GM12878 (cell line): ENCODE measurements around the gene ZBED4. TPM values are rescaled to one million over a fixed set of nuclear protein-coding genes. Genes with fewer than 3 reads are reported as not detected.

Source experiments
- ATAC-seq: fragments of 200-7000 bp; cut with Tn5 transposase; 3 replicates; pipeline ENCODE4 v1.9.1; 2020; ENCODE audit warnings: mild to moderate bottlenecking, moderate library complexity
- BruUV-seq: library from RNA; stranded (reverse); fragments of 400-500 nt; replicated peaks from 2 replicates; lab custom pipeline; 2021; lab: Mats Ljungman, UMichigan
- CTCF ChIA-PET: fragments of 300-600 bp; sonication (Branson Sonifier 250); formaldehyde crosslinking; extraction: SDS; loops from one replicate; lab custom pipeline; 2021; ENCODE audit warnings: inconsistent platforms; lab: Yijun Ruan, JAX
- POLR2A ChIA-PET: fragments of 350-600 bp; formaldehyde crosslinking; extraction: SDS; loops from one replicate; lab custom pipeline; 2021; ENCODE audit warnings: inconsistent platforms; lab: Charles Lee
- RAD21 ChIA-PET: fragments of 300-600 bp; sonication (Branson Sonifier 250); formaldehyde crosslinking; loops from one replicate; lab custom pipeline; 2023; ENCODE audit warnings: antibody characterized with exemption; ENCODE audit not compliant: unreplicated experiment; lab: Charles Lee
- SMC1A ChIA-PET: fragments of 300-600 bp; sonication (Branson Sonifier 250); formaldehyde crosslinking; loops from one replicate; lab custom pipeline; 2023; ENCODE audit not compliant: unreplicated experiment, uncharacterized antibody; lab: Charles Lee
- DNase-seq: peaks from one replicate; pipeline ENCODE4 v3.0.0-alpha.2; 2011; ENCODE audit warnings: low read depth, low spot score
- FAIRE-seq: peaks from 3 replicates; lab custom pipeline; 2011; peaks lifted over from hg19 to GRCh38; lab: Jason Lieb, UNC
- H2AFZ ChIP-seq: 2 replicates; pipeline ENCODE4 v1.6.0; 2011; ENCODE audit warnings: low read depth, low read length, control low read depth; ENCODE audit not compliant: control insufficient read depth
- H3K27ac ChIP-seq: 2 replicates; pipeline ENCODE4 v1.5.1; 2011; ENCODE audit warnings: control low read depth; ENCODE audit not compliant: control insufficient read depth, insufficient read depth
- H3K27me3 ChIP-seq, 2 experiments: replicated peaks in 1 of 2; 2 replicates each; pipeline versions ENCODE4 v1.6.0 to v1.6.1; 2011; ENCODE audit warnings: low read length in 1 of 2; ENCODE audit not compliant: control insufficient read depth in 2 of 2, insufficient read depth in 2 of 2
- H3K36me3 ChIP-seq, 2 experiments: 2 replicates each; pipeline ENCODE4 v1.5.1; 2011; ENCODE audit warnings: low read length in 1 of 2; ENCODE audit not compliant: control insufficient read depth in 2 of 2, insufficient read depth in 2 of 2
- H3K4me1 ChIP-seq: 2 replicates; pipeline ENCODE4 v1.6.1; 2011; ENCODE audit warnings: mild to moderate bottlenecking, low read length, moderate library complexity, mixed read lengths; ENCODE audit not compliant: control insufficient read depth, insufficient read depth
- H3K4me2 ChIP-seq: 2 replicates; pipeline ENCODE4 v1.6.0; 2011; ENCODE audit warnings: control low read depth; ENCODE audit not compliant: control insufficient read depth, insufficient read depth
- H3K4me3 ChIP-seq: fragments of 200-600 bp; sonication (generic); 2 replicates; pipeline ENCODE4 v1.5.1; 2016
- H3K79me2 ChIP-seq: 2 replicates; pipeline ENCODE4 v1.6.0; 2011; ENCODE audit warnings: low read length; ENCODE audit not compliant: control insufficient read depth, insufficient read depth
- H3K9ac ChIP-seq: 2 replicates; pipeline ENCODE4 v1.8.0; 2011; ENCODE audit warnings: low read length, control low read depth, mixed read lengths; ENCODE audit not compliant: control insufficient read depth, insufficient read depth
- H3K9me3 ChIP-seq: replicated peaks from 3 replicates; pipeline ENCODE4 v1.5.1; 2011; ENCODE audit warnings: mild to moderate bottlenecking, low read length; ENCODE audit not compliant: control insufficient read depth, insufficient read depth
- H4K20me1 ChIP-seq: 2 replicates; pipeline ENCODE4 v1.6.0; 2011; ENCODE audit not compliant: control insufficient read depth, insufficient read depth
- EGR1 ChIP-seq, 2 experiments: IDR thresholded peaks; 1 replicate in 1 of 2; 2 replicates in 1 of 2; pipeline ENCODE4 v1.6.1; 2011 to 2012; ENCODE audit warnings: low read depth in 2 of 2, low read length in 2 of 2, borderline replicate concordance in 1 of 2, mild to moderate bottlenecking in 1 of 2, moderate library complexity in 1 of 2
- POLR2A ChIP-seq: IDR thresholded peaks from 2 replicates; pipeline ENCODE4 v1.6.1; 2011; ENCODE audit warnings: low read depth, mild to moderate bottlenecking, low read length
- RFX5 ChIP-seq: IDR thresholded peaks from 2 replicates; pipeline ENCODE4 v1.6.1; 2011; ENCODE audit warnings: low read depth, low read length, improper control_type of control experiment
- SP1 ChIP-seq: IDR thresholded peaks from one replicate; pipeline ENCODE4 v1.6.1; 2011; ENCODE audit warnings: low read depth, low read length
- SREBF1 ChIP-seq: IDR thresholded peaks from 2 replicates; pipeline ENCODE4 v1.6.1; 2012; ENCODE audit warnings: mild to moderate bottlenecking, low read length
- STAT1 ChIP-seq: fragments of 450-650 bp; conservative IDR thresholded peaks from 2 replicates; pipeline ENCODE4 v1.6.1; 2014; ENCODE audit warnings: antibody characterized with exemption, mild to moderate bottlenecking
- SUZ12 ChIP-seq: fragments of 200-600 bp; sonication (generic); IDR thresholded peaks from one replicate; pipeline ENCODE4 v1.6.1; 2018; ENCODE audit warnings: antibody characterized with exemption, mild to moderate bottlenecking; ENCODE audit not compliant: unreplicated experiment
- YY1 ChIP-seq: IDR thresholded peaks from 2 replicates; pipeline ENCODE4 v1.6.1; 2011; ENCODE audit warnings: low read depth, mild to moderate bottlenecking, low read length
- ZNF217 ChIP-seq: fragments of 450-650 bp; IDR thresholded peaks from 2 replicates; pipeline ENCODE4 v1.6.1; 2017; ENCODE audit warnings: antibody characterized with exemption, mild to moderate bottlenecking
- ZNF274 ChIP-seq: IDR thresholded peaks from one replicate; pipeline ENCODE4 v1.8.0; 2011; ENCODE audit not compliant: insufficient read length, insufficient read depth
- ZZZ3 ChIP-seq: IDR thresholded peaks from 2 replicates; pipeline ENCODE4 v1.6.1; 2011; ENCODE audit warnings: low read depth; ENCODE audit not compliant: control insufficient read depth, insufficient read length
- WGBS: methylation state at CpG from one replicate; pipeline ENCODE4 v1.1.6; 2016; ENCODE audit warnings: low lambda C conversion rate; ENCODE audit not compliant: insufficient replicate concordance, insufficient coverage; ENCODE audit errors: missing lambda C conversion rate; 5-methylcytosine and 5-hydroxymethylcytosine counted together
- in situ Hi-C: fragments of 300-500 bp; cut with MboI; formaldehyde crosslinking; loops from 9 replicates; pipeline ENCODE4 v1.14.3; 2018; ENCODE audit warnings: mixed read lengths
- intact Hi-C: fragments of 100-400 bp; cut with micrococcal nuclease; formaldehyde crosslinking; loops from one replicate; pipeline ENCODE4 v1.14.2; 2022; ENCODE audit not compliant: unreplicated experiment
- polyA plus RNA-seq, 11 experiments: library from polyadenylated mRNA; depleted of rRNA in 4 of 11; unstranded in 6 of 11; stranded (reverse) in 5 of 11; fragments of >200 nt; fragmentation: Nextera tagmentation in 4 of 11; fragmentation: Illumina TruSeq in 1 of 11; extraction: Ambion mirVana in 4 of 11; extraction: Trizol in 1 of 11; gene quantifications; 1 replicate in 1 of 11; 2 replicates in 10 of 11; pipeline versions ENCODE4 v1.2.1 to v1.2.3, GENCODE V29; 2011 to 2016; ENCODE audit warnings: inconsistent platforms in 2 of 11, missing spikeins in 2 of 11, low read depth in 1 of 11
- total RNA-seq, 4 experiments: library from RNA; depleted of rRNA in 3 of 4; stranded (reverse); fragments of >200 nt in 3 of 4; fragmentation: Illumina TruSeq in 1 of 4; extraction: Trizol in 1 of 4; gene quantifications; 2 replicates each; pipeline versions ENCODE4 v1.2.1 to v1.2.3, GENCODE V29; 2013 to 2021
- TF ChIP-seq, protein P1 (sequence below): IDR thresholded peaks from 2 replicates; pipeline ENCODE4 v1.6.1; 2011; ENCODE audit warnings: borderline replicate concordance, low read depth, mild to moderate bottlenecking, moderate library complexity, mixed read lengths, low read length; ENCODE audit not compliant: insufficient read depth; ENCODE audit errors: extremely low read length

ZBED4 gene
- total and polyA plus RNA-seq, 10 of the 15 experiments (the other 5 are each of a cell fraction or from before 2014, with no cell fraction given) = 2.3 to 21.6 (median 12.8) TPM

GRCh38 chr22:49827271-49827852 lies 26.3 kb upstream of the ZBED4 start:
- H2AFZ ChIP-seq = no peak overlapping the region
- ChIA-PET SMC1A (interaction anchor here (1.6 kb wide), 1 partner anchor 53 kb away, joined by 4 read pairs; no protein-coding TSS in a partner anchor), CTCF (interaction anchor here (1.1 kb wide), 1 partner anchor 15 kb away, joined by 3 read pairs; no protein-coding TSS in a partner anchor), RAD21 (no interaction called here), POLR2A (interaction anchor here (1.0 kb wide), 1 partner anchor 28 kb away, joined by 6 read pairs; no protein-coding TSS in a partner anchor)
- H3K27ac ChIP-seq = peak overlapping the region; percentile 78
- no peak overlapping the region for H3K4me2 ChIP-seq
- DNase-seq (no peak), FAIRE-seq (no peak), ATAC-seq (no peak)
- no peaks in the 10 kb centered on the region for H3K27me3 ChIP-seq
- peaks cover 12 to 16% of the 10 kb centered on the region in 2 experiments; a peak in 3 of 4 replicates for H3K36me3 ChIP-seq
- peak overlapping the region; percentile 73; the same call in 1 of the 2 replicates for H3K9ac ChIP-seq
- peaks cover 16% of the 10 kb centered on the region for H4K20me1 ChIP-seq
- H3K79me2 ChIP-seq = peaks cover 48% of the 10 kb centered on the region
- WGBS = 2% methylated on average over 12 of the region's 110 CpGs
- intact Hi-C loops = loop anchor here (2.0 kb wide), 1 partner anchor 91 kb away; the partner anchor contains the start of genes ALG12 and CRELD2
- BruUV-seq = no TSS peak
- TF ChIP-seq, protein P1, sequence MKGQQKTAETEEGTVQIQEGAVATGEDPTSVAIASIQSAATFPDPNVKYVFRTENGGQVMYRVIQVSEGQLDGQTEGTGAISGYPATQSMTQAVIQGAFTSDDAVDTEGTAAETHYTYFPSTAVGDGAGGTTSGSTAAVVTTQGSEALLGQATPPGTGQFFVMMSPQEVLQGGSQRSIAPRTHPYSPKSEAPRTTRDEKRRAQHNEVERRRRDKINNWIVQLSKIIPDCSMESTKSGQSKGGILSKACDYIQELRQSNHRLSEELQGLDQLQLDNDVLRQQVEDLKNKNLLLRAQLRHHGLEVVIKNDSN = no peak
- peak; percentile 83; the same call in 1 of the 2 replicates for TF ChIP-seq YY1
- no peak for TF ChIP-seq ZNF217
- no peak for TF ChIP-seq SUZ12
- peak in 1 of 2 experiments; percentile 23; a peak in 1 of 3 replicates for TF ChIP-seq EGR1 (IDR thresholded peaks at IDR 0.05; ENCODE audit: borderline replicate concordance in 1 of 2, low read depth in 2 of 2, low read length in 2 of 2)
- TF ChIP-seq ZNF274 = no peak
- TF ChIP-seq SP1 = no peak
- no peak for TF ChIP-seq STAT1
- no peak for TF ChIP-seq RFX5
- no peak for TF ChIP-seq ZZZ3
- peak; percentile 83; the same call in 1 of the 2 replicates for TF ChIP-seq POLR2A
- no peak for TF ChIP-seq SREBF1
- H3K4me1 ChIP-seq = peaks cover 35% of the 10 kb centered on the region
- in situ Hi-C loops = no loop called here
- H3K4me3 ChIP-seq = peak overlapping the region; percentile 89; the same call in 1 of the 2 replicates
- peaks cover 3% of the 10 kb centered on the region for H3K9me3 ChIP-seq
